ENCODE data around the gene SLC20A1.

SLC20A1 gene

GRCh38 chr2:112671801-112672200 lies 26.1 kb downstream of the SLC20A1 start:
- no peak for TF ChIP-seq CTCF (IDR thresholded peaks at IDR 0.05; ENCODE audit: insufficient read depth, low read length, poor library complexity, severe bottlenecking)
- no peak for DNase-seq (ENCODE audit: extremely low read depth, insufficient read length)

GRCh38 chr2:112673008-112673407 lies 27.3 kb downstream of the SLC20A1 start:
- Histone ChIP-seq H3K36me3 (ENCODE audit: control insufficient read depth, insufficient read depth, low read length) (no peaks in the 10 kb centered on the region), H3K27me3 (replicated peaks; ENCODE audit: control insufficient read depth, insufficient read depth, low read length) (no peaks in the 10 kb centered on the region), H3K4me3 (replicated peaks; ENCODE audit: low read depth, low read length) (no peak overlapping the region)
- no peak for DNase-seq (ENCODE audit: extremely low read depth, insufficient read length)
- TF ChIP-seq CTCF (IDR thresholded peaks at IDR 0.05; ENCODE audit: insufficient read depth, low read length, poor library complexity, severe bottlenecking) = no peak

More at GRCh38 chr2:112671801-112672200, 26.1 kb downstream of the SLC20A1 start:
- H3K27me3 ChIP-seq (replicated peaks; ENCODE audit: control insufficient read depth, insufficient read depth, low read length) = no peaks in the 10 kb centered on the region
- no peak overlapping the region for H3K4me3 ChIP-seq (replicated peaks; ENCODE audit: low read depth, low read length)
- no peaks in the 10 kb centered on the region for H3K36me3 ChIP-seq (ENCODE audit: control insufficient read depth, insufficient read depth, low read length)

- Histone ChIP-seq H3K4me3 (replicated peaks; ENCODE audit: low read depth, low read length) (no peak overlapping the region), H3K27me3 (replicated peaks; ENCODE audit: control insufficient read depth, insufficient read depth, low read length) (no peaks in the 10 kb centered on the region), H3K36me3 (ENCODE audit: control insufficient read depth, insufficient read depth, low read length) (no peaks in the 10 kb centered on the region)
- no peak for DNase-seq (ENCODE audit: extremely low read depth, insufficient read length)
- TF ChIP-seq CTCF (IDR thresholded peaks at IDR 0.05; ENCODE audit: insufficient read depth, low read length, poor library complexity, severe bottlenecking) = no peak
Observed at GRCh38 chr2:112674229-112674628, 28.5 kb downstream of the SLC20A1 start.

GRCh38 chr2:112679484-112679883 lies 33.7 kb downstream of the SLC20A1 start:
- no peak for DNase-seq (ENCODE audit: extremely low read depth, insufficient read length)
- no peaks in the 10 kb centered on the region for H3K27me3 ChIP-seq (replicated peaks; ENCODE audit: control insufficient read depth, insufficient read depth, low read length)
- no peaks in the 10 kb centered on the region for H3K36me3 ChIP-seq (ENCODE audit: control insufficient read depth, insufficient read depth, low read length)
- H3K4me3 ChIP-seq (replicated peaks; ENCODE audit: low read depth, low read length) = no peak overlapping the region
- no peak for TF ChIP-seq CTCF (IDR thresholded peaks at IDR 0.05; ENCODE audit: insufficient read depth, low read length, poor library complexity, severe bottlenecking)

GRCh38 chr2:112680666-112681101 lies 34.9 kb downstream of the SLC20A1 start:
- Histone ChIP-seq H3K4me3 (replicated peaks; ENCODE audit: low read depth, low read length) (no peak overlapping the region), H3K27me3 (replicated peaks; ENCODE audit: control insufficient read depth, insufficient read depth, low read length) (no peaks in the 10 kb centered on the region), H3K36me3 (ENCODE audit: control insufficient read depth, insufficient read depth, low read length) (no peaks in the 10 kb centered on the region)
- DNase-seq (ENCODE audit: extremely low read depth, insufficient read length) = no peak
- no peak for TF ChIP-seq CTCF (IDR thresholded peaks at IDR 0.05; ENCODE audit: insufficient read depth, low read length, poor library complexity, severe bottlenecking)

- Histone ChIP-seq H3K4me3 (replicated peaks; ENCODE audit: low read depth, low read length) (no peak overlapping the region), H3K36me3 (ENCODE audit: control insufficient read depth, insufficient read depth, low read length) (no peaks in the 10 kb centered on the region), H3K27me3 (replicated peaks; ENCODE audit: control insufficient read depth, insufficient read depth, low read length) (no peaks in the 10 kb centered on the region)
- DNase-seq (ENCODE audit: extremely low read depth, insufficient read length) = no peak
- TF ChIP-seq CTCF (IDR thresholded peaks at IDR 0.05; ENCODE audit: insufficient read depth, low read length, poor library complexity, severe bottlenecking) = no peak
Observed at GRCh38 chr2:112682101-112682500, 36.4 kb downstream of the SLC20A1 start.
